CD4-positive, alpha-beta T cell (primary cell): ENCODE data around the gene GRAPL. TPM values are rescaled to one million over a fixed set of nuclear protein-coding genes. Genes with fewer than 3 reads are reported as not detected.
"Not testable (repeated sequence)": the region's sequence is repeated elsewhere in the genome, so short reads cannot be mapped to it uniquely, and the experiment has no call there.

ENCODE experiments used
- ATAC-seq: fragments of 200-7000 bp; cut with Tn5 transposase; one replicate; pipeline ENCODE4 v1.10.0; 2022; ENCODE audit warnings: mild to moderate bottlenecking; ENCODE audit not compliant: poor library complexity
- CTCF ChIA-PET: fragments of 350-600 bp; sonication (Branson Sonifier 250); formaldehyde crosslinking; loops from one replicate; lab custom pipeline; 2021; ENCODE audit warnings: antibody characterized with exemption, inconsistent platforms; lab: Charles Lee
- POLR2A ChIA-PET: fragments of 350-600 bp; sonication (Branson Sonifier 250); formaldehyde crosslinking; loops from one replicate; lab custom pipeline; 2021; ENCODE audit warnings: antibody characterized with exemption, inconsistent platforms; lab: Charles Lee
- DNase-seq, 14 experiments: peaks; one replicate each; pipeline ENCODE4 v3.0.0-alpha.2; 2013 to 2020; ENCODE audit warnings: mixed read lengths in 2 of 14
- H3K27ac ChIP-seq, 2 donors: one replicate each; pipeline versions ENCODE4 v1.5.1 to v1.7.0; 2013; ENCODE audit warnings: low read length in 2 of 2, low read depth in 1 of 2, mild to moderate bottlenecking in 1 of 2
- H3K27me3 ChIP-seq, 2 experiments: 1 replicate in 1 of 2; 2 replicates in 1 of 2; pipeline versions ENCODE4 v1.6.1 to v1.7.0; 2013; ENCODE audit warnings: low read length in 2 of 2, control low read depth in 1 of 2, mild to moderate bottlenecking in 1 of 2, moderate library complexity in 1 of 2; ENCODE audit not compliant: insufficient read depth in 2 of 2, control insufficient read depth in 1 of 2
- H3K36me3 ChIP-seq: one replicate; pipeline ENCODE4 v1.6.1; 2013; ENCODE audit warnings: low read length, control low read depth; ENCODE audit not compliant: insufficient read depth
- H3K4me1 ChIP-seq: one replicate; pipeline ENCODE4 v1.6.1; 2013; ENCODE audit warnings: low read length, control low read depth; ENCODE audit not compliant: insufficient read depth
- H3K4me3 ChIP-seq: one replicate; pipeline ENCODE4 v1.5.1; 2013; ENCODE audit warnings: mild to moderate bottlenecking, low read length, moderate library complexity
- H3K9me3 ChIP-seq, 2 experiments: 1 replicate in 1 of 2; 2 replicates in 1 of 2; pipeline versions ENCODE4 v1.6.1 to v1.7.0; 2013; ENCODE audit warnings: low read length in 2 of 2, mild to moderate bottlenecking in 2 of 2, control low read depth in 1 of 2, moderate library complexity in 1 of 2; ENCODE audit not compliant: control insufficient read depth in 1 of 2, insufficient read depth in 1 of 2
- H3K27ac Mint-ChIP-seq: one replicate; pipeline ENCODE4 v1.8.0; 2020; ENCODE audit warnings: mixed read lengths
- H3K27me3 Mint-ChIP-seq: one replicate; pipeline ENCODE4 v1.8.0; 2021; ENCODE audit warnings: mixed read lengths
- H3K36me3 Mint-ChIP-seq: one replicate; pipeline ENCODE4 v1.8.0; 2021; ENCODE audit warnings: low read depth, mixed read lengths
- H3K4me1 Mint-ChIP-seq: one replicate; pipeline ENCODE4 v1.8.0; 2021; ENCODE audit warnings: low read depth, mixed read lengths
- H3K4me3 Mint-ChIP-seq: one replicate; pipeline ENCODE4 v1.8.0; 2020; ENCODE audit warnings: mild to moderate bottlenecking, mixed read lengths
- H3K9me3 Mint-ChIP-seq: one replicate; pipeline ENCODE4 v1.8.0; 2020; ENCODE audit warnings: mixed read lengths
- intact Hi-C, 2 experiments: fragments of 100-400 bp; cut with DNase I in 1 of 2; cut with micrococcal nuclease in 1 of 2; formaldehyde crosslinking; loops; one replicate each; pipeline versions ENCODE4 v1.15.1 to v1.9.0; 2023 to 2025; cut with DNase I, micrococcal nuclease
- polyA plus RNA-seq, 2 donors: library from polyadenylated mRNA; unstranded; fragments of 120-200 nt; gene quantifications; one replicate each; pipeline ENCODE4 v1.2.1, GENCODE V29; 2013
- total RNA-seq, 174 experiments: library from RNA in 2 of 174; stranded (reverse) in 2 of 174; gene quantifications; one replicate each; pipeline ENCODE4 v1.2.3 and lab custom pipeline; 2021 to 2026

Gene GRAPL
- 10 to 100 TPM; 23.7 to 26.2 TPM for total RNA-seq
- polyA plus RNA-seq (2013, experiment 1 of 2), result 20.4 TPM
- polyA plus RNA-seq (2013, experiment 2 of 2), result 17.8 TPM
- total RNA-seq (lab: John Stamatoyannopoulos, UW), result 0 to 1.8 (median 0.31) reads per million in 172 experiments

- H3K36me3 Mint-ChIP-seq, DNase-seq, CTCF ChIA-PET, H3K27ac ChIP-seq, intact Hi-C loops, H3K4me3 ChIP-seq, H3K27me3 ChIP-seq, H3K27ac Mint-ChIP-seq, H3K36me3 ChIP-seq, H3K4me1 Mint-ChIP-seq, POLR2A ChIA-PET, H3K4me3 Mint-ChIP-seq, H3K4me1 ChIP-seq, H3K27me3 Mint-ChIP-seq, H3K9me3 ChIP-seq, H3K9me3 Mint-ChIP-seq: not testable (repeated sequence)
- peak; percentile 89 for ATAC-seq
Observed at GRCh38 chr17:19127148-19127980, at the start of gene GRAPL. TSS of gene GRAPL (plus strand) at chr17:19127589. CDS start at chr17:19127620, 31 bp downstream.

GRCh38 chr17:19088804-19089685 is 38.3 kb upstream of the GRAPL start:
- H3K4me3 ChIP-seq, H3K36me3 Mint-ChIP-seq, POLR2A ChIA-PET, H3K27me3 ChIP-seq, H3K36me3 ChIP-seq, H3K4me3 Mint-ChIP-seq, intact Hi-C loops, ATAC-seq, H3K27me3 Mint-ChIP-seq, DNase-seq, H3K9me3 ChIP-seq, CTCF ChIA-PET, H3K9me3 Mint-ChIP-seq, H3K27ac Mint-ChIP-seq, H3K27ac ChIP-seq, H3K4me1 Mint-ChIP-seq, H3K4me1 ChIP-seq: not testable (repeated sequence)

- H3K27me3 ChIP-seq, DNase-seq, H3K36me3 ChIP-seq, H3K9me3 Mint-ChIP-seq, H3K27ac Mint-ChIP-seq, H3K4me3 Mint-ChIP-seq, H3K4me1 Mint-ChIP-seq, POLR2A ChIA-PET, H3K27ac ChIP-seq, H3K36me3 Mint-ChIP-seq, H3K27me3 Mint-ChIP-seq, H3K9me3 ChIP-seq, intact Hi-C loops, H3K4me1 ChIP-seq, CTCF ChIA-PET, H3K4me3 ChIP-seq: not testable (repeated sequence)
- ATAC-seq, result peak; percentile 65
Observed at GRCh38 chr17:19090058-19090772, 37.2 kb upstream of the GRAPL start.

GRCh38 chr17:19092737-19093683 is 34.4 kb upstream of the GRAPL start:
- ATAC-seq, H3K27ac ChIP-seq, H3K4me3 Mint-ChIP-seq, DNase-seq, H3K4me1 ChIP-seq, H3K9me3 ChIP-seq, H3K36me3 Mint-ChIP-seq, CTCF ChIA-PET, H3K27me3 Mint-ChIP-seq, H3K27ac Mint-ChIP-seq, H3K4me3 ChIP-seq, H3K36me3 ChIP-seq, H3K9me3 Mint-ChIP-seq, H3K4me1 Mint-ChIP-seq, H3K27me3 ChIP-seq, intact Hi-C loops, POLR2A ChIA-PET: not testable (repeated sequence)

- POLR2A ChIA-PET, H3K4me3 ChIP-seq, H3K27me3 ChIP-seq, H3K27me3 Mint-ChIP-seq, DNase-seq, H3K4me1 ChIP-seq, H3K9me3 Mint-ChIP-seq, H3K27ac ChIP-seq, H3K9me3 ChIP-seq, H3K36me3 ChIP-seq, ATAC-seq, H3K4me1 Mint-ChIP-seq, H3K36me3 Mint-ChIP-seq, H3K4me3 Mint-ChIP-seq, CTCF ChIA-PET, intact Hi-C loops, H3K27ac Mint-ChIP-seq: not testable (repeated sequence)
Observed at GRCh38 chr17:19093684-19094438, 33.5 kb upstream of the GRAPL start.
